Thoracic aorta (tissue), 2 donors: ENCODE measurements around the gene ZMIZ1. TPM values are rescaled to one million over a fixed set of nuclear protein-coding genes. Genes with fewer than 3 reads are reported as not detected.
"Not testable (repeated sequence)": the region's sequence is repeated elsewhere in the genome, so short reads cannot be mapped to it uniquely, and the experiment has no call there.

Source experiments
- ATAC-seq: fragments of 150-250 bp; one replicate; pipeline ENCODE4 v1.8.0; 2017; ENCODE audit warnings: low read depth; ENCODE audit not compliant: insufficient number of reproducible peaks, low FRiP score
- DNase-seq: peaks from one replicate; pipeline ENCODE4 v3.0.0-alpha.2; 2020; ENCODE audit warnings: low spot score
- H3K27ac ChIP-seq, 2 donors: fragments of 200-600 bp; sonication (generic); 1 replicate in 1 of 2; 2 replicates in 1 of 2; pipeline ENCODE4 v1.5.1; 2016; ENCODE audit warnings: mild to moderate bottlenecking in 2 of 2, moderate library complexity in 2 of 2
- H3K27me3 ChIP-seq: fragments of 200-600 bp; sonication (generic); replicated peaks from 2 replicates; pipeline ENCODE4 v1.6.0; 2016; ENCODE audit warnings: mild to moderate bottlenecking; ENCODE audit not compliant: insufficient read depth
- H3K36me3 ChIP-seq: fragments of 200-600 bp; sonication (generic); one replicate; pipeline ENCODE4 v1.5.1; 2016
- H3K4me1 ChIP-seq, 2 donors: fragments of 200-600 bp; sonication (generic); 1 replicate in 1 of 2; 2 replicates in 1 of 2; pipeline versions ENCODE4 v1.5.1 to v1.6.0; 2016; ENCODE audit warnings: low read depth in 2 of 2, mild to moderate bottlenecking in 1 of 2; ENCODE audit not compliant: control insufficient read depth in 1 of 2
- H3K4me3 ChIP-seq: fragments of 200-600 bp; sonication (generic); 2 replicates; pipeline ENCODE4 v1.5.1; 2016; ENCODE audit warnings: mild to moderate bottlenecking
- H3K9me3 ChIP-seq: fragments of 200-600 bp; sonication (generic); 2 replicates; pipeline ENCODE4 v1.5.1; 2016
- total RNA-seq, 2 donors: library from RNA; depleted of rRNA; stranded (reverse); fragments of >200 nt; gene quantifications; one replicate each; pipeline versions ENCODE4 v1.1.0 to v1.2.3, GENCODE V29; 2016
- TF ChIP-seq, protein P1 (sequence below): fragments of 200-600 bp; sonication (generic); IDR thresholded peaks from one replicate; pipeline ENCODE4 v1.5.1; 2019; ENCODE audit warnings: antibody characterized with exemption

The ZMIZ1 gene
- total RNA-seq, 2 donors from 2014 or later = 57.8 to 81.6 TPM

DNA sequence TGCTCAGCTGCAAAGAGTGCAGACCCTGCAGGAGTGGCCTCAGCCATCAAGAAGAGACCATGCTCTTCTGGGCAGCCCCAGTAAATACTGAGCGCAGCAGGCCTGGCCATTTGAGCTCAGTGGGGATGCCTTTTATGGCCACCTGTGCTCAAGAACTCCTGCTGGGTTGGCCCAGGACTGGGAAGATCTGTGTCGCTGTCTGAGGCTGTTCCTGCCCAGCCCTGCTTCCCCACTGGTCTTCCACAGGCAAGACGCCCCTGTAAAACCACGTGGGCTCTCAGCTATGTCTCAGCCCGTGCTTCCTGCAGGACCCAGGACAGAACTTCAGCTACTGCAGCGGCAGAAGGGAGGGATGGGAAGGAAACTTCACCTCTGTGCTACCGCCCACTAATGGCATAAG, 268.0 kb downstream of the ZMIZ1 start:
- Histone ChIP-seq H3K27ac (no peak overlapping the region), H3K9me3 (no peaks in the 10 kb centered on the region), H3K36me3 (no peaks in the 10 kb centered on the region), H3K4me3 (no peak overlapping the region), H3K4me1 (peaks cover 0 to 14% of the 10 kb centered on the region in 2 donors), H3K27me3 (no peaks in the 10 kb centered on the region)
- ATAC-seq (no peak), DNase-seq (no peak)
- TF ChIP-seq, protein P1, sequence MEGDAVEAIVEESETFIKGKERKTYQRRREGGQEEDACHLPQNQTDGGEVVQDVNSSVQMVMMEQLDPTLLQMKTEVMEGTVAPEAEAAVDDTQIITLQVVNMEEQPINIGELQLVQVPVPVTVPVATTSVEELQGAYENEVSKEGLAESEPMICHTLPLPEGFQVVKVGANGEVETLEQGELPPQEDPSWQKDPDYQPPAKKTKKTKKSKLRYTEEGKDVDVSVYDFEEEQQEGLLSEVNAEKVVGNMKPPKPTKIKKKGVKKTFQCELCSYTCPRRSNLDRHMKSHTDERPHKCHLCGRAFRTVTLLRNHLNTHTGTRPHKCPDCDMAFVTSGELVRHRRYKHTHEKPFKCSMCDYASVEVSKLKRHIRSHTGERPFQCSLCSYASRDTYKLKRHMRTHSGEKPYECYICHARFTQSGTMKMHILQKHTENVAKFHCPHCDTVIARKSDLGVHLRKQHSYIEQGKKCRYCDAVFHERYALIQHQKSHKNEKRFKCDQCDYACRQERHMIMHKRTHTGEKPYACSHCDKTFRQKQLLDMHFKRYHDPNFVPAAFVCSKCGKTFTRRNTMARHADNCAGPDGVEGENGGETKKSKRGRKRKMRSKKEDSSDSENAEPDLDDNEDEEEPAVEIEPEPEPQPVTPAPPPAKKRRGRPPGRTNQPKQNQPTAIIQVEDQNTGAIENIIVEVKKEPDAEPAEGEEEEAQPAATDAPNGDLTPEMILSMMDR = no peak

DNA sequence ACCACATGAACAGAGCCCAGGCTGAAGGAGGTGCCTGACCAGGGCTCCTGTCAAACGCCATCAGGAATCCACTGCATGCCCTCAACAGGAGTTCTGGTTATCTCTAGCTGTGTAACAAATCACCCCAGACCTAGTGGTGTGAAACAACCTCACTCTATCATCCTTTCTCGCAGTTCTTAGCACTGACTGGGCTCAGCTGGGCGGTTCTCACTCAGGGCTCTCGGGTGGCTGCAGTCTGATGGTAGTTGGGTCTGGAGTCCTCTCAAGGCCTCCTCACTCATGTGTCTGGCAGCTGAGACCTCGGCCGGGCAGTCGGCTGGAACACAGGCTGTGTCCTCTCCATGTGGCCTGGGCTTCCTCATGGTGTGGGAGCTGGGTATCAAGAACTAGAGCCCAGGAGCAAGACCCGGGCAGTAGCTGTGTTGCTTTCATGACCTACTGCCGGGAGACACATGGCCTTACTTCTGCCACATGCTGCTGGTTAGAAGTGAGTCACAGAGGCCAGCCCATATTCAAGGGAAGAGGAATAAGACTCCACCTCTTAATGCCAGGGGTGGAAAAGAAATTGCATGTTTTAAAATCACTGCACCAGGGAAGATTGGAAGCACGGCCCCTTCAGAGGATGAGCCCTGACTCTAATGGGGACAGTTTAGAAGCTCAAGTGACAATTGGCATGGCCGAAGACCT, 269.2 kb downstream of the ZMIZ1 start:
- H3K9me3 ChIP-seq, ATAC-seq, H3K27me3 ChIP-seq, DNase-seq, H3K4me3 ChIP-seq, H3K27ac ChIP-seq, H3K36me3 ChIP-seq: not testable (repeated sequence)
- H3K4me1 ChIP-seq = peaks cover 0 to 14% of the 10 kb centered on the region in 2 donors

DNA sequence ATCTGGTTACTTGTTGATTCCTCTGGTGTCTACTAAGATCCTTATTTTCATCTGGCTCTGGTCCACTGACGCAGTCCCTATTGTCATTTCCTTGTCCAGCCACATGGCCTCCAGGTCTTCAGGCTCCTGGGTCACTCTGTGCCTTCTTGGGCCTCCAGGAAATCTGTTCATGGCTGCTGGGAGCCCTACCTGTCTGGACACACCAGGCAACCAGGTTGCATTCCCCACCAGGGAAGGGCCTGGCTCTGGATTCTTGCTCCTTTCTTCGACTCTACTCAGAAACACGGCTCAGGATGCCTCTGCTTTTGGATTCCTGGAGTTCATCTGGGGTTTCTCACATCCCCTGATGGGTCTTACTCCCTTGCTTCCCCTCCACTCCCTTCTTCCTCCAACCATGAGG, 270.5 kb downstream of the ZMIZ1 start:
- H3K27ac ChIP-seq = no peak overlapping the region
- H3K4me1 ChIP-seq = peaks cover 0 to 14% of the 10 kb centered on the region in 2 donors
- TF ChIP-seq, protein P1 = no peak
- no peaks in the 10 kb centered on the region for H3K36me3 ChIP-seq
- no peak for ATAC-seq
- H3K9me3 ChIP-seq = no peaks in the 10 kb centered on the region
- DNase-seq = no peak
- no peaks in the 10 kb centered on the region for H3K27me3 ChIP-seq
- no peak overlapping the region for H3K4me3 ChIP-seq

DNA sequence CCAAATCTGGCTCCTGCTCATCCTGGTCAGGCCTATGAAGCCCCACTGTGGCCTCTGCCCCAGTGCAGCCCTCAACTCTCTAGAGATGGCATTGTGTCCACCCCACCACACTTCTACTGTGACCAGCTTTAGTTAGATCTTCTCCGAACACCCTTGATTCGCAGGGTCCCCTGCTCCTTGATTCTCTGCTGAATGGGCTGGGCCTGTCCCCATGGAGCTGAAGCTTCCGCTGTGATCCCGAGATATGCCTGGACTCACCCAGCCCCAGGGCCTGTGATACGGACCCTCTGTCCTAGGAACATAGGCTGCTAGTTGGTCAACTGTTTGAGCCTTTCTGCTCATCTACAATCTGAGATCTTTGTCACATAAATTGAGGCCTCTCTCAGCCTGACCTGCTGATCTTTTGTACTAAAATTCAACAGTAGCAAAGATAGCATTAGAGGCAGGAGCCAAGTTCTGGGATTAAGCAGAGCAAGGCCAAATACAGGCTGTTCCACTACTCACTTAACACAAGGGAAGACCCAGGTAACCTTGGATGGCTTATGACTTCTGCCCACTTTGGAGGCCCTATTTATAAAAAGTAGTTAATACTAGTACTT, 272.0 kb downstream of the ZMIZ1 start:
- no peak for DNase-seq
- Histone ChIP-seq H3K4me3 (no peak overlapping the region), H3K27me3 (no peaks in the 10 kb centered on the region), H3K27ac (no peak overlapping the region), H3K4me1 (peaks cover 0 to 6% of the 10 kb centered on the region in 2 donors), H3K36me3 (no peaks in the 10 kb centered on the region), H3K9me3 (no peaks in the 10 kb centered on the region)
- TF ChIP-seq, protein P1 = no peak
- ATAC-seq = no peak

DNA sequence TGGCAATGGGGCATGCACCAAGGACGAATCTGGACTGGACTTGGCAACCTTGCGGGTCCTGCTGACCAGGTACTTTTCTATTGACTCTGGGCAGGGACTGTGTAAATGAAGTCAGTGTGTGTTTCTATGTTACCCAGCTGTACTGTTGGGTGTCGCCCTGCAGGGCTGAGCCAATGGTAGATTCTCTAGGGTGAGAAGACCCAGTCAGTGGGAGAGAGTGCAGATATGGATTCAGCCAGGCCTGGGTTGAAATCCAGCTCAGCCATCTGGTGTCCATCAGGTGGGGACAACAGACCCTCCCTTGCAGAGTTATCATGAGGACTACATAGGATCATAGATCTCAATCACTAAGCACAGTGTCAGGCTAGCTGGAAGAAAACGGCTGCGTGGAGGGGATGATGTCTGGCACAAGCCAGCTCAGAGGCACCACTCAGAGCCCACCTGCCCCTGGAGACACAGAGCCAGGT, 273.6 kb downstream of the ZMIZ1 start:
- H3K36me3 ChIP-seq = no peaks in the 10 kb centered on the region
- ATAC-seq (no peak), DNase-seq (no peak)
- H3K27me3 ChIP-seq = no peaks in the 10 kb centered on the region
- H3K9me3 ChIP-seq = no peaks in the 10 kb centered on the region
- H3K4me3 ChIP-seq = no peak overlapping the region
- no peak overlapping the region for H3K27ac ChIP-seq
- peaks cover 2 to 5% of the 10 kb centered on the region in 2 donors for H3K4me1 ChIP-seq
- TF ChIP-seq, protein P1 = no peak
